ENCODE results near the gene SMOC2. TPM values are rescaled to one million over a fixed set of nuclear protein-coding genes. Genes with fewer than 3 reads are reported as not detected.

The SMOC2 gene
- total RNA-seq, 2 donors from 2014 or later: 17.8 to 167 TPM

GRCh38 chr6:168455847-168456530, 15.0 kb downstream of the SMOC2 start:
- no peak overlapping the region for H3K4me3 ChIP-seq
- H3K9me3 ChIP-seq: no peaks in the 10 kb centered on the region
- H3K36me3 ChIP-seq: no peaks in the 10 kb centered on the region
- no peaks in the 10 kb centered on the region for H3K4me1 ChIP-seq (replicated peaks)
- TF ChIP-seq CTCF (IDR thresholded peaks at IDR 0.05): no peak
- no peak for TF ChIP-seq POLR2A (IDR thresholded peaks at IDR 0.05)
- no peak for TF ChIP-seq POLR2AphosphoS5 (IDR thresholded peaks at IDR 0.05)
- intact Hi-C loops (cut with DNase I): no loop called here
- no peak overlapping the region for H3K27ac ChIP-seq
- no peak for DNase-seq (ENCODE audit: low spot score)
- 79% methylated on average over 32 of the region's 32 CpGs for WGBS
- no peaks in the 10 kb centered on the region for H3K27me3 ChIP-seq (replicated peaks; ENCODE audit: insufficient read depth)

- H3K4me3 ChIP-seq: no peak overlapping the region
- H3K27me3 ChIP-seq (replicated peaks; ENCODE audit: insufficient read depth): no peaks in the 10 kb centered on the region
- intact Hi-C loops (cut with DNase I): no loop called here
- no peak for DNase-seq (ENCODE audit: low spot score)
- H3K9me3 ChIP-seq: no peaks in the 10 kb centered on the region
- WGBS: 42% methylated on average over 29 of the region's 31 CpGs
- no peaks in the 10 kb centered on the region for H3K36me3 ChIP-seq
- H3K4me1 ChIP-seq (replicated peaks): no peaks in the 10 kb centered on the region
- H3K27ac ChIP-seq: no peak overlapping the region
- TF ChIP-seq CTCF (IDR thresholded peaks at IDR 0.05) (no peak), POLR2A (IDR thresholded peaks at IDR 0.05) (no peak), POLR2AphosphoS5 (IDR thresholded peaks at IDR 0.05) (no peak)
These were observed 16.1 kb downstream of the SMOC2 start for GRCh38 chr6:168456907-168457652.

- Histone ChIP-seq H3K36me3 (no peaks in the 10 kb centered on the region), H3K9me3 (no peaks in the 10 kb centered on the region), H3K4me3 (no peak overlapping the region), H3K4me1 (replicated peaks) (no peaks in the 10 kb centered on the region), H3K27ac (no peak overlapping the region), H3K27me3 (replicated peaks; ENCODE audit: insufficient read depth) (no peaks in the 10 kb centered on the region)
- WGBS: 22% methylated on average over 7 of the region's 7 CpGs
- DNase-seq (ENCODE audit: low spot score): no peak
- intact Hi-C loops (cut with DNase I): no loop called here
- TF ChIP-seq POLR2AphosphoS5 (IDR thresholded peaks at IDR 0.05): no peak
- no peak for TF ChIP-seq POLR2A (IDR thresholded peaks at IDR 0.05)
- no peak for TF ChIP-seq CTCF (IDR thresholded peaks at IDR 0.05)
These were observed 16.6 kb downstream of the SMOC2 start for GRCh38 chr6:168457653-168457934.

- Histone ChIP-seq H3K4me3 (no peak overlapping the region), H3K36me3 (no peaks in the 10 kb centered on the region), H3K27ac (no peak overlapping the region), H3K9me3 (no peaks in the 10 kb centered on the region), H3K27me3 (replicated peaks; ENCODE audit: insufficient read depth) (no peaks in the 10 kb centered on the region), H3K4me1 (replicated peaks) (no peaks in the 10 kb centered on the region)
- WGBS: 88% methylated on average over 11 of the region's 12 CpGs
- DNase-seq (ENCODE audit: low spot score): no peak
- intact Hi-C loops (cut with DNase I): no loop called here
- TF ChIP-seq POLR2AphosphoS5 (IDR thresholded peaks at IDR 0.05) (no peak), POLR2A (IDR thresholded peaks at IDR 0.05) (no peak), CTCF (IDR thresholded peaks at IDR 0.05) (no peak)
These were observed 17.1 kb downstream of the SMOC2 start for GRCh38 chr6:168458101-168458500.

- Histone ChIP-seq H3K9me3 (no peaks in the 10 kb centered on the region), H3K27me3 (replicated peaks; ENCODE audit: insufficient read depth) (no peaks in the 10 kb centered on the region), H3K27ac (no peak overlapping the region), H3K4me1 (replicated peaks) (no peaks in the 10 kb centered on the region), H3K4me3 (no peak overlapping the region), H3K36me3 (no peaks in the 10 kb centered on the region)
- no peak for TF ChIP-seq POLR2AphosphoS5 (IDR thresholded peaks at IDR 0.05)
- TF ChIP-seq CTCF (IDR thresholded peaks at IDR 0.05): no peak
- no peak for TF ChIP-seq POLR2A (IDR thresholded peaks at IDR 0.05)
- no peak for DNase-seq (ENCODE audit: low spot score)
- intact Hi-C loops (cut with DNase I): no loop called here
- WGBS: 98% methylated on average over 9 of the region's 9 CpGs
These were observed 18.6 kb downstream of the SMOC2 start for GRCh38 chr6:168459572-168459971.

Data from prostate gland (tissue), 2 donors.